Activated CD8-positive, alpha-beta memory T cell treated with anti-CD3 and anti-CD28 coated beads, Interleukin-2, amount 50 U/mL, for 1 hour (primary cell): ENCODE measurements around the gene FSIP1.
"Not testable (repeated sequence)": the region's sequence is repeated elsewhere in the genome, so short reads cannot be mapped to it uniquely, and the experiment has no call there.

Source experiments
- DNase-seq: peaks from one replicate; pipeline ENCODE4 v3.0.0-alpha.2; 2020; ENCODE audit errors: extremely low read depth

FSIP1 gene

GRCh38 chr15:39782441-39783138 is at the start of gene FSIP1:
FSIP1 (minus strand) TSS chr15:39782841; CDS start chr15:39776524, 6,317 bp downstream.
- DNase-seq = peak; percentile 90

GRCh38 chr15:39830166-39830565 is 47.5 kb upstream of the FSIP1 start:
- no peak for DNase-seq

DNA sequence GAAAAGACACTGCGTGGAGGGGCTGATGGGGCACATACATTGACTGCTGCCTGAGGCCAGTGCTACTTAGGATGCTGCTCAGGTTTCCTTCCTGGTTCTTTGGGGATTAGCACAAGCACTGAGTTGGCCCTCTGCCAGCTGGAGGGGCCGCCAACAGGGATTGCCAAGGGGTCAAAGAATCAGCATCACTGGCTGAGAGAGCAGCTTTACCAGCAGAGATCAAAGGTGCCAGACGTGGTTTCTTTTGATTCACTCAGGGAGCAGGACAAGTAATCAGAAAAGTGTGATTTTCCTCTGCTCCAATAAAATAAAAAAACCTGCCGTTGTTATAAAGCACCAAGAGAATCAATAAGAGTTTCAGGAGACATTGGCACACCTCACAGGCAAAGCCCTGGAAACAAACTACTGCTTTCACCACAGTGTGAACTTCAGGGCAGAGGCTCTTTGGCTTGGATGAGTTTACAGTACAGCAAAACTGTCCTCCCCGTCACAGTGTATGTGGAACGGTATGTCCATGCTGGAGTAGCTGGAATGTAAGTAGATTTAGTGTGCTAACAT is 45.8 kb upstream of the FSIP1 start:
- DNase-seq = no peak

DNA sequence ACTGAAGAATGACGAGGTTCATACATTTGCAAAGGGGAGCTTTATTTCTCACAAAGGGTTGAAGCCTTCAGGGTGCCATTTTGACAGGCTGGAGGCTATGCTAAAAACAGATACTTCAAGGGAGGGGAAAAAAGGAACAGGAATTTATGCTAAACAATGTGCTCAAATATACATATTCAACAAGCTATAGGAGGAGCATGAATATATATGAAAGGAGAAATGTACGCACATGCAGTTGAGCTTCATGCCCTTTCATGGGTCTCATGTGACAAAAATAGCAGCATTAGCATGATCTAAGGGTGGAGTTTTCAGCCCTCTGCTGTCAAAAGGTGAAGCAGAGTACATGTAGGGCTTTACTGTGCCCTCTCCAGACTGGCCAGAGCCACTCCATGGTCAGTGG is 44.3 kb upstream of the FSIP1 start:
- no peak for DNase-seq

DNA sequence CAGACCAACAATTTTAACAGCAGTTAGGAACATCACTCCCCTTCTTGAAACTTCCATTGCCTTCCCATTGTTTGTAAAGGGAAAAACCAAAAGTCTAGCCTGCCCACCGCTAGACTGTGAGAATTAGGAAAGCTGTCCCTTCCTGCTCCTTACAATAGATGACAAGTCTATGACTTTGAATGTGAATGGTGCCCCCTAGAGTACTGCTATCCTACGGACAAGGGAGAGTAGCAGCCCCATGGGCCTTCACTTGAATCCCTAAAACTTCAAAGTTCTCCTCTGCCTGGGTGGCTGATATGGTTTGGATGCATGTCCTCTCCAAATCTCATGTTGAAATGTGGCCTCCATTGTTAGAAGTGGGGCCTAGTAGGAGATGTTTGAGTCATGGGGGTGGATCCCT is 41.0 kb upstream of the FSIP1 start:
- no peak for DNase-seq

GRCh38 chr15:39820050-39820602 is 37.5 kb upstream of the FSIP1 start:
- DNase-seq = no peak

GRCh38 chr15:39819533-39819932 is 36.9 kb upstream of the FSIP1 start:
- DNase-seq = no peak

DNA sequence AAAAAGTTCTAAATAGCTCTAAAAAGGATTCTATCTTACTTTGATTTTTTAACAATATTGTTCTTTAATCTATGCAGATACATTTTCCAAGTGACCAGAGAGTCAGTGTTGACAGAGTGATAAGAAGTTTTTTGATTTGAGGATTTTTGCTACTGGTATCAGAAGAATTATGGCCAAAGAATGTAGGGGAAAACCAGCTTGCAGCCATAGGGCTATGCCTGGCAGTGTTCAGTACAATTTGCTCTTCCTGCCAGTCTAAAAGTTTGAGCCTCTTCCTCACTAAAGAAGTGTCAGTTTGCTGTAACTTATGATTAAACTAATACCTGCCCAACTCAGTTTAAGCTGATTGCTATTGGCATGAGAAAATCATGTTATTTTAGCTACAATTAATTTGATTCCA is 35.3 kb upstream of the FSIP1 start:
- no peak for DNase-seq

- no peak for DNase-seq
These were observed 31.8 kb upstream of the FSIP1 start for GRCh38 chr15:39814489-39814888.

- not testable (repeated sequence) for DNase-seq
These were observed 30.0 kb upstream of the FSIP1 start for GRCh38 chr15:39812651-39813050.

GRCh38 chr15:39808909-39809308 is 26.3 kb upstream of the FSIP1 start:
- no peak for DNase-seq

DNA sequence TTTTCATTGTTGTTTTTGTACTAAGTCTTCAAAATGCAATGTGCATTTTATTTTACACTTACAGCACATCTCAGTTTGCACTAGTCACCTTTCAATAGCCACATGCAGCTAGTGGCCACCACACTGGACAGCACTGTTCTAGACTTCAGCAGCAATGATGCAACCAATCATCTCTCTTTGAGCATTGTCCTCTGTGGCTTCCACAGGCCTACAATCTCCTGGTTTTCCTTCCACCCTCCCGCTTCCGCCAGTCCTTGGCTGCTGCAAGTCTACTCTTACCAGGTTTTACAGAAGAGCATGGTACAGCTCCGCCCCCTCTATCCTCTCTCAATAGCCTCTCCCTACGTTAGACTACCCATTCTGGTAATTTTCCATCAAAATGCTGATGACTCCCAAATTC is 25.1 kb upstream of the FSIP1 start:
- no peak for DNase-seq

GRCh38 chr15:39804026-39804425 is 21.4 kb upstream of the FSIP1 start:
- DNase-seq = no peak

- no peak for DNase-seq
These were observed 20.4 kb upstream of the FSIP1 start for GRCh38 chr15:39803016-39803415.

DNA sequence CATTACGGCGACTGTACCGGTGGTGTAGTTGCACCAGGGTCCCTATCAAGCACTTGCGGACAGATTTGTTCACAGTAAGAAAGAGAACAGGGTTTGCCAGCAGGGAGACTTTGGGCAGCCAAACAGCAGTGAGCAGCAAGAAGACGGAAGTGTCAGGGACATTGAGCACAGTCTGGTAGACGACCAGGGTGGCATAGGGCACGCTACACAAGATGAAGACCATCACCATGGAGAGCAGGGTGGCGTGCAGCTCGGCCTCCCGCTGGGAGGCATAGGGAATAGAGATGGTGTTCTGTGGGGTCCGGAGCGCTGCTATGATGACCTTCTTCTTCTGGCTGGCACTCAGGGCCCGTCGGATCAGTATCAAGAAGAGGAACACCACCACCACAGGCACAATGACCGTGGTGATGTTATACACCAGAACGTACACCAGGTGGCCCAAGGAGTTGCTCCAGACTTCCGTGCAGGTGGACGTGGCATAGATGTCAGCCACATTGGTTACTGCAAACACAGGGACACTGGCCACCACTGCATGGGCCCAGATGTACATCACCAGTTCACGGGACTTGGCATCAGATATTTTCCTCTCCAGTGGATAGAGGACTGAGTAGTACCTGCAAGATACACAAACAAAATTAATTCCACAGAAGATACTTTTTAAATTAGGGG is 19.1 kb upstream of the FSIP1 start:
- no peak for DNase-seq

GRCh38 chr15:39799552-39800011 is 16.9 kb upstream of the FSIP1 start:
- no peak for DNase-seq

DNA sequence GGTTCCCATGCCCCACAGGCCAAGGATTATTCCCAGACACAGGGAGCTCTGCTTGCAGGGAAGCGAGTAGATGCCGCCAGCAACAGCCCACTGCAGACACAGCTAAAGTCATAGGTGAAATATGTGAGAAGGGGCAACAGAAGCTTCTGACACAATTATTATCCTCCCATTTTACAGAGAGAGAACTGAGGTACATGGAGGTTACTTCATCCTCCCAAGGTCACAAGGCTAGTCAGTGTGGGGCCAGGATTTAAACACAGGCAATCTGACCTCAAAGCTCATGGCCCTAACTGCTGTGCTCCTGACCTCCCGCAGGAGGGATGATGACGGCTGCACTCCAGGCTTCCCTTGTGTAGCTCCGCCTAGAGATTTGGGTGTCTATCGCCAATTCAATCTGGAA is 15.7 kb upstream of the FSIP1 start:
- no peak for DNase-seq

- no peak for DNase-seq
These were observed 14.8 kb upstream of the FSIP1 start for GRCh38 chr15:39797407-39797806.

DNA sequence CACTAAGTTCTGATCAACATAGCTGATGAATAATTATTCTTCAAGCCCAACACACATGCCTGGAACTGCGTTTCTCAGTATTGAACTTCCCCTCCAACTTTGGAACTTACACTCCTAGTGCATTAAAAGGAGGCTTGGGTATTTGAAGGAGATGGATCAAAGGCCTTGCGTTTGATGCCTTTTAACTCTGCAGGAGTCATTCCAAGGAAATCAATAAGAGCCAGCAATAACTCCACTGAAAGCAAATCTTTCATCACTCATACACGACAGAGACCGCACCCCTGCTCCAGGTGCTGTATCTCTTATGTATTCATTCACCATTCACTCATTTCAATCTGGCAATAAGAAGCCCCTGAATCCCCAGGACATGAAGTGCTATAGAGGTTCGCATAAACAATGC is 14.0 kb upstream of the FSIP1 start:
- DNase-seq = no peak

DNA sequence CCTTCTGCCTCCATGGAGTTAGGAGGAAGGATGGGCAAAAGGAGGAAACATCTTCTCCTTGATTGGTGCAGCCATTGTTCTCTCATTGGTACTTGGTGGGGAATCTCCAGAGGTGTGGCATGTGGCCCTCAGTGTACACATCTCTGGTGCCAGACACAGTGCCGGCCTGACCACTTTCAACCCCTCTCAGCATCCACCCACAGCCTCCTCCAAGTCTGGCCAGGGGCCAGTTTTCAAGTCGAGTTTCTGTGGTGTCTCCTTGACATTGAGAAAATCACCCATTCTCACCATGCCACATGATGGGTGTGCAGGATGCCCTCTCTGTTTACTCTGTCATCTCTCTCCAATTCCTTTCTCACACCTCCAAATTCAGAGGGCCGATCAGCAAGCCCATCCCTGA is 12.8 kb upstream of the FSIP1 start:
- no peak for DNase-seq

- DNase-seq = no peak
These were observed 12.3 kb upstream of the FSIP1 start for GRCh38 chr15:39794954-39795353.

DNA sequence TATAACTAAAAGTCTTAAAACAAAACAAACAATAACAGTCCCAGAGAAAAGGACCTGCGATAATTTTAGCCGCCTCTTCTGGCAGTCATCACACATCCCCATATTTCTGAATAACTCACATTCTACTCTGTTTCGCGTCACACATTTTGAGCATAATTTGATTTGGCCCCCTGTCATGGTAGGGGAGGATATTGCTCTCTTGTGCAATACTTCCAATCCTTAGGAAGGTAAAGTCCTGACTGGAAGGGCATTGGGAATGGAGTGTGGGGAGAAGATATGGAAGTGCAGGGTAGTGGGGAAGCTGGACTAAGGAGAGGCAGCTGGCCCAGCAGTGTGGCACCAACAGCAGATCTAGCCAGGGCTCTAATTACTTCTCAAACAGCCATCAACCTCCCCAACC is 11.3 kb upstream of the FSIP1 start:
- DNase-seq = no peak

GRCh38 chr15:39792844-39793335 is 10.2 kb upstream of the FSIP1 start:
- no peak for DNase-seq
